Activated CD4-positive, alpha-beta T cell treated with anti-CD3 and anti-CD28 coated beads, Interleukin-2, amount 50 U/mL, for 48 hours (primary cell): ENCODE results near the gene SLC16A13.

Source experiments
- DNase-seq, 2 experiments: peaks; one replicate each; pipeline ENCODE4 v3.0.0-alpha.2; 2020

SLC16A13 gene

GRCh38 chr17:7014261-7014994, 21.4 kb upstream of the SLC16A13 start:
- DNase-seq, result peak; percentile 96 to 97

- DNase-seq, result peak; percentile 81 to 85
Observed at GRCh38 chr17:7014995-7015958, 20.5 kb upstream of the SLC16A13 start.

DNA sequence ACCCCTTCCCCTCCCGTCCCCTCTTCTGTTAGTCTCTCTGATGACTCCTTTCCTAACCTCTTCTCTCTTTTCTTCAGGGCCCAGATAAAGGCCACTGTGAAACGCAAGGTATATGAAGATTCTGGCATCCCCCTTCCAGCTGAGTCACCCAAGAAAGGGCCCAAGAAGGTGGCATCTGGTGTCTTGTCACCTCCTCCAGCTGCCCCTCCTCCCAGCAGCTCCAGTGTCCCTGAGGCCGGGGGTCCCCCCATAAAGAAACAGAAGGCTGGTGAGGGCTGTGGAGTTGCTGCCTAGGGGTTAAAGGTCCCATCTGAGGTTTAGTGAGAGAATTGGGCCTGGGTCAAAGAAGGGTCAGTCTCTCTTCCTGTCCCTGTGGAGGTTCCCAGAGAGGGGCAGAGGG, 19.4 kb upstream of the SLC16A13 start:
- peak in 1 of 2 experiments; percentile 23 for DNase-seq

DNA sequence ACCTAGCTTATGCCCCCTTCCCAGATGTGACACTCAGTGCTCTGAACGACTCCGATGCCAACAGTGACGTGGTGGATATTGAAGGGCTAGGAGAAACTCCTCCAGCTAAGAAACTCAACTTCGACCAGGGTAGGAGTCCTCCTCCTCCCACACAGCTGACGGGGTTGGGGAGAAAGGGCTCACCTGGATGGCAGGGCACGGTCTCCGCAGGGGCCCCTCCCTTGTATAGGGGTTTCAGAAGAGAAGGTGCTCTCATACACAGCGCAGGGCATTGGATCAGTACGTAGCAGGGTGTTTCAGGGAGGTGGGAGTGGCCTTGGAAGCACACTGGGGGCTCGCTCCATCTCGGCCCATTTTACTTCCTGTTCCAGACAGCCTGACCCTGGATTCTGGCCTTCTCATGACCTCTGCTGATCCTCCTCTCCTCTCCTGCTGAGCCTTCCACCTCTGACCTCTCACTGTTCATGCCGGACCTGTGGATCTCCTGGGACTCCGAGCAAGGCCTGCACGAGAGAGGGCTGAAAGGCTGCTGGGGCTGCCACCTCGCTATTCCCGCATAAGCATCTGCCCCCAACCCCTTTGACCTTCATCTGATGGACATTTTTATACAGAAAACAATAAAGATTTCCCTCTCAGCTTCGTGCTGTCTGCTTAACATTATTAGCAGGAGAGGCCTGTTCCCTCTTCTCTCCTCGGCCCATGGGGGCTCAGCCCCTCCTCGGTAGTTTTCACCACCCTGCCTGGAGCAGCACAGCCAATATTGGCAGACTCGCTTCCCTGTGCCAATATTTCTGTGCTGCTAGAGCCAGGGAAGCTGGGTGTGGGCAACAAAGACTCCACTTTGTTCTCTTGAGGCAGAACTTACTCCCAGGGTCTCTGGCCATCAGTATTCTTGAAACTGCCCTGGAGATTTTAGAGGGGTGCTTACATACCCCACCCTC, 18.7 kb upstream of the SLC16A13 start:
- DNase-seq, result no peak

DNA sequence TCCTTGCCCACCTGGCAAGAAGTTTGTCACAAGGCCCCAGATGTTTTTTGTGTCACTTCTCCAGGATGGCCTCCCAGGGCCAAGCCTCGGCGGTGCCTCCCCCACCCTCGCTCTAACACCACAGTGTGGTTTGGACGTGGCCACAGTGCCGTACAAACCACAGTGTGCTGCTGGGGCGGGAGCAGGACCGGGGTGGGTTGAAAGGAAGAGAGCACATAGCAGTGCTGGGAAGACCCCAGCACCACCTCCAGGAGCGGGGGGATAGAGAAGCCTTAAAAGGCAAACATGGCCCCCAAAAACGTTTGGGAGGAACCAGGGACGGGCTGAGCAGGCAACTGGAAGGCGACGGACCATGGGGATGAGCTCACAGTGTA, 18.0 kb upstream of the SLC16A13 start:
- peak in 1 of 2 experiments; percentile 46 for DNase-seq

- no peak for DNase-seq
Observed at GRCh38 chr17:7018331-7018964, 17.4 kb upstream of the SLC16A13 start.

GRCh38 chr17:7019367-7019766, 16.4 kb upstream of the SLC16A13 start:
- no peak for DNase-seq

DNA sequence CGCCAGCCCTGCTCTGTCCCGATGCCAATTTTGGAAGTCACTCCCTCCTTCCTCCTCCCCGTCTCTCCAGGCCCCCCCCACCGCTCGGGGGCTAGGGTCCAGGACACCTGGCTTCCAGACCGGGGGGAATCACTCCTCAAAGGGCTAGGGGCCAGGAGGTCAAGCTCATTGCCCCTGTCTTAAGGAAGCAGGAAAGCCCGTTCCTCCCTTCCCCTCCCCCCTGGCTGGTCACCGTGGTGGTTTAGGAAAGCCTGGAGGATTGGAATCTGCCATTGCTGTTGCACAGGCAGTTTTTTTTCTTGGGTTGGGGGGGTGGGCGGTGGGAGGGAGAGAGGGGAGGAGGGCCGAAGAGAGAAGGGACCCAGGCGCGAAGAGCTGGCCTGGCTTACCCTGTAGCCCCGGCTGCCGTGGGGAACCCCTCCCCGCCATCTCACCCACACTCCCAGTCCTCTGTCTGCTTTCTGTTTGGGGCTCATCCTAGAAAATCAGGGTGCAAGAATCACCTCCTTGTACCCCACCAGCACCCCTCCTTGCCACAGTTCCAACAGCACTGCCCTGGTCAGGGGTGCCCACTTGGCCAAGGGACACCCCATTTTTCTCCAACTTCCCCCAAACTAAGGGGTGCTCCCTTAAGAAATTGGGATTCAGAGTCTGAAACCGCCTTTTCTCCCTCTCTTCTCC, 15.8 kb upstream of the SLC16A13 start:
- DNase-seq, result no peak

GRCh38 chr17:7020894-7021664, 14.7 kb upstream of the SLC16A13 start:
- no peak for DNase-seq

DNA sequence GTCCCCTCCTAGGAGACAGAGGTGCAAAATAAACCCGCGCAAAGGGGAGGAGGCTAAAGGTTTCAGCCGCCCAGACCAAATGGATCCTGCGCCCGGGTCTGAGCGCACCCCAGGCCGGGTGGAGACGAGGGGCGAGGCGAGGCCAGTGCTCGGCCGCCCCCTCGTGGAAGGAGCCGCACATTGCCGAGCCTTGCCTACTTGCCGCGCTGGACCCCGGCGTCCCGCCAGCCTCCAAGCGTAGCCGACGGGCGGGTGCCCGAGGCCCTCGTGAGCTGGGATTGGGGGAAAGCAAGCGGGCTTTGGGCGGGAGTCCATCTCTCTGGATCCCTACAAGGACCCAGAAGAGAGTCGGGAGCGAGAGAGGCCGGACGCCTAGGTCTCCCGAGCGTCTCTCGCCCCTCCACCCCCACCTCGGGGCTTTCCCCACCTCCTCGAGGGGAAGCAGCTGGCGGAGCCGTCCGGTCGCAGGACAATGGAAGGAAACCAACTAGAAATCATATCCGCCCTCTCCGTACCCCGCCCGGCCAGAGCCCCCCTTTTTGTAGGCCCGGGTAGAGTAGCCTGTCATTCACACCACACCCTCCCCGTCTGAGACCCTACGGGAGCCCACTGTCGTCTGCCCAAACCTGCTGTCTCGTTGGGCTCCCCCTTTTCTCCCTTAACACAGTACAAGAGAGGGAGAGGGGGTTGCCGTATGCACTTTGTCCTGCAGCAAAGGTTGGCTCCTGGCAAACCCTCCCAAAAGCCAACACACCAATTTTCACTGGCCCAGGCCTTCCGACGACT, 13.6 kb upstream of the SLC16A13 start:
- peak; percentile 83 to 88 for DNase-seq

- DNase-seq, result no peak
Observed at GRCh38 chr17:7022781-7023571, 12.8 kb upstream of the SLC16A13 start, which contains the start of gene BCL6B. Gene BCL6B (plus strand): TSS chr17:7023050. CDS start chr17:7023672, 622 bp downstream.

- peak; percentile 96 to 97 for DNase-seq
Observed at GRCh38 chr17:7023576-7024401, 12.0 kb upstream of the SLC16A13 start.

GRCh38 chr17:7024402-7024785, 11.4 kb upstream of the SLC16A13 start:
- no peak for DNase-seq

- no peak for DNase-seq
Observed at GRCh38 chr17:7025245-7025644, 10.6 kb upstream of the SLC16A13 start.

GRCh38 chr17:7026471-7027115, 9.2 kb upstream of the SLC16A13 start:
- no peak for DNase-seq

DNA sequence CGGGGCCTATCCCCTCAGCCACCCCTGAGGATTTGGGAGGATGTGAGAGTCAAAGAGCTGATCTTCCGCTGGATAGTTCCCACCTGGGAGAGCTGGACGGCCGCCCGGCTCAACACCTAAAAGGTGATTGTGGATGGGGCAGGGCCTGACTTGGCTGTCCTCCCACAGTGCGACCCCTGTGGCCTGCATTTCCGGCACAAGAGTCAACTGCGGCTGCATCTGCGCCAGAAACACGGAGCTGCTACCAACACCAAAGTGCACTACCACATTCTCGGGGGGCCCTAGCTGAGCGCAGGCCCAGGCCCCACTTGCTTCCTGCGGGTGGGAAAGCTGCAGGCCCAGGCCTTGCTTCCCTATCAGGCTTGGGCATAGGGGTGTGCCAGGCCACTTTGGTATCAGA, 8.5 kb upstream of the SLC16A13 start:
- DNase-seq, result no peak

DNA sequence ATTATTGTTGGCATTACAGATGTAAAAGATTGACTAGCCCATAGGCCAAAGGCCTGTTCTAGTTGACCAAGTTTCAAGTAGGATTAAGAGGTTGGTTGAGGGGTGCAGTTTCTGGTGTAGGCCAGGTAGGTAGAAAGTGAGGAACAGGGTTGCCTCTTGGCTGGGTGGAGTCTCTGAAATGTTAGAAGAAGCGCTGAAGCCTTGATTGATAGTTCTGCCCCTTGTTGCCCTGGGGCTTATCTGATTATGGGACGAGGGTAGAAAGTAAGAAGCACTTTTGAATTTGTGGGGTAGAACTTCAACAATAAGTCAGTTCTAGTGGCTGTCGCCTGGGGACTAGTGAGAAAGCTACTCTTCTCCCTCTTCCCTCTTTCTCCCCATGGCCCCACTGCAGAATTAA, 6.7 kb upstream of the SLC16A13 start:
- no peak for DNase-seq

DNA sequence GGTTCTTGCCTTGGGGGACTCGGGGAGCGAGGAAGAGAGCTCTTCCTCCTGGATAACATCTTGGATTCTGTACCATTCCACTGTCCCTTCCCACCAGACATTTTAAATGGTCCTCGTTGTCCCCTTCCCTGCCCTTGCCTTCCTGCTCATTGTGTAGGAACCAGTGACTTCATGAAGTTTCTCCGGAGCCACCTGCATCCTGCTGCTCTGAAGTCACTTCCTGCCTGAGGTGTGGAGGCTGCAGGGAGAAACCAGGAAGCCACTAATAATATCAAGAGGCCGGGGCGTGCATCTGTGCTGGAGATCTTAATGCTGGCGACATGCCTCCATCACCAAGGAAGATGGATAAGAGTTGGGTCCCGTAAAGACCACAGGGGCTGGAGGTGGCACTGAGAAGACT, 6.2 kb upstream of the SLC16A13 start:
- DNase-seq, result peak; percentile 58 to 71
